ENCODE results near the gene LIN37.

GRCh38 chr19:35780717-35781116 lies 32.3 kb downstream of the LIN37 start:
- TF ChIP-seq POLR2AphosphoS5 (IDR thresholded peaks at IDR 0.05; ENCODE audit: low read depth, low read length) (no peak), POLR2A (IDR thresholded peaks at IDR 0.05; ENCODE audit: low read depth, low read length) (no peak), TAF1 (IDR thresholded peaks at IDR 0.05; ENCODE audit: low read depth, low read length) (no peak), SPI1 (IDR thresholded peaks at IDR 0.05; ENCODE audit: low read depth, low read length) (no peak)
